ENCODE measurements around the gene PCNA. TPM values are rescaled to one million over a fixed set of nuclear protein-coding genes. Genes with fewer than 3 reads are reported as not detected.
A peak's percentile ranks its signal among the peaks of the same experiment; 100 is the strongest.

The PCNA gene
- total RNA-seq, 1 donor from 2014 or later, result 48.1 TPM

- no peak overlapping the region for H3K27ac ChIP-seq
- no peaks in the 10 kb centered on the region for H3K9me3 ChIP-seq
- no peak overlapping the region for H3K4me3 ChIP-seq
- no peaks in the 10 kb centered on the region for H3K27me3 ChIP-seq (ENCODE audit: low read depth)
- H3K4me1 ChIP-seq, result peaks cover 68% of the 10 kb centered on the region
- intact Hi-C loops (cut with DNase I), result no loop called here
- ATAC-seq (peak; percentile 16 to 36), DNase-seq (no peak)
- H3K36me3 ChIP-seq, result no peaks in the 10 kb centered on the region
- no peak for TF ChIP-seq CTCF (IDR thresholded peaks at IDR 0.05)
Measured at GRCh38 chr20:5146871-5147592, 27.3 kb upstream of the PCNA start.

GRCh38 chr20:5146099-5146668 is 26.4 kb upstream of the PCNA start:
- no peaks in the 10 kb centered on the region for H3K36me3 ChIP-seq
- intact Hi-C loops (cut with DNase I), result no loop called here
- peaks cover 75% of the 10 kb centered on the region for H3K4me1 ChIP-seq
- DNase-seq (no peak), ATAC-seq (no peak)
- no peaks in the 10 kb centered on the region for H3K9me3 ChIP-seq
- H3K27ac ChIP-seq, result no peak overlapping the region
- no peak overlapping the region for H3K4me3 ChIP-seq
- TF ChIP-seq CTCF (IDR thresholded peaks at IDR 0.05), result no peak
- no peaks in the 10 kb centered on the region for H3K27me3 ChIP-seq (ENCODE audit: low read depth)

GRCh38 chr20:5145365-5146098 is 25.8 kb upstream of the PCNA start:
- no peak for TF ChIP-seq CTCF (IDR thresholded peaks at IDR 0.05)
- Histone ChIP-seq H3K4me1 (peaks cover 68% of the 10 kb centered on the region), H3K27me3 (ENCODE audit: low read depth) (no peaks in the 10 kb centered on the region), H3K9me3 (no peaks in the 10 kb centered on the region), H3K27ac (no peak overlapping the region), H3K36me3 (no peaks in the 10 kb centered on the region), H3K4me3 (no peak overlapping the region)
- intact Hi-C loops (cut with DNase I), result no loop called here
- ATAC-seq, result no peak
- no peak for DNase-seq

- H3K27ac ChIP-seq, result peak overlapping the region; percentile 40
- DNase-seq (no peak), ATAC-seq (no peak)
- H3K9me3 ChIP-seq, result no peaks in the 10 kb centered on the region
- TF ChIP-seq CTCF (IDR thresholded peaks at IDR 0.05), result no peak
- peaks cover 67% of the 10 kb centered on the region for H3K4me1 ChIP-seq
- H3K36me3 ChIP-seq, result no peaks in the 10 kb centered on the region
- no peaks in the 10 kb centered on the region for H3K27me3 ChIP-seq (ENCODE audit: low read depth)
- intact Hi-C loops (cut with DNase I), result no loop called here
- H3K4me3 ChIP-seq, result no peak overlapping the region
Measured at GRCh38 chr20:5143851-5144250, 24.1 kb upstream of the PCNA start.

- H3K27me3 ChIP-seq (ENCODE audit: low read depth), result no peaks in the 10 kb centered on the region
- H3K9me3 ChIP-seq, result no peaks in the 10 kb centered on the region
- peaks cover 50% of the 10 kb centered on the region for H3K4me1 ChIP-seq
- H3K4me3 ChIP-seq, result no peak overlapping the region
- H3K36me3 ChIP-seq, result peaks cover 5% of the 10 kb centered on the region
- no peak for TF ChIP-seq CTCF (IDR thresholded peaks at IDR 0.05)
- intact Hi-C loops (cut with DNase I), result no loop called here
- H3K27ac ChIP-seq, result no peak overlapping the region
- no peak for ATAC-seq
- DNase-seq, result no peak
Measured at GRCh38 chr20:5141615-5142014, 21.9 kb upstream of the PCNA start.

Data from lower lobe of right lung (tissue), 2 donors.